GM23248 (cell line): Measurements from ENCODE around the gene PRRC1.

ENCODE experiments used
- EZH2 ChIP-seq: fragments of 200-600 bp; sonication (generic); IDR thresholded peaks from 2 replicates; pipeline ENCODE4 v1.6.1; 2018; ENCODE audit warnings: antibody characterized with exemption, mild to moderate bottlenecking; ENCODE audit not compliant: insufficient read depth, poor library complexity, severe bottlenecking
- EZH2phosphoT487 ChIP-seq: fragments of 200-600 bp; sonication (generic); IDR thresholded peaks from 2 replicates; pipeline ENCODE4 v1.6.1; 2018; ENCODE audit warnings: antibody characterized with exemption, moderate library complexity, mild to moderate bottlenecking, low read depth; ENCODE audit not compliant: insufficient read depth

DNA sequence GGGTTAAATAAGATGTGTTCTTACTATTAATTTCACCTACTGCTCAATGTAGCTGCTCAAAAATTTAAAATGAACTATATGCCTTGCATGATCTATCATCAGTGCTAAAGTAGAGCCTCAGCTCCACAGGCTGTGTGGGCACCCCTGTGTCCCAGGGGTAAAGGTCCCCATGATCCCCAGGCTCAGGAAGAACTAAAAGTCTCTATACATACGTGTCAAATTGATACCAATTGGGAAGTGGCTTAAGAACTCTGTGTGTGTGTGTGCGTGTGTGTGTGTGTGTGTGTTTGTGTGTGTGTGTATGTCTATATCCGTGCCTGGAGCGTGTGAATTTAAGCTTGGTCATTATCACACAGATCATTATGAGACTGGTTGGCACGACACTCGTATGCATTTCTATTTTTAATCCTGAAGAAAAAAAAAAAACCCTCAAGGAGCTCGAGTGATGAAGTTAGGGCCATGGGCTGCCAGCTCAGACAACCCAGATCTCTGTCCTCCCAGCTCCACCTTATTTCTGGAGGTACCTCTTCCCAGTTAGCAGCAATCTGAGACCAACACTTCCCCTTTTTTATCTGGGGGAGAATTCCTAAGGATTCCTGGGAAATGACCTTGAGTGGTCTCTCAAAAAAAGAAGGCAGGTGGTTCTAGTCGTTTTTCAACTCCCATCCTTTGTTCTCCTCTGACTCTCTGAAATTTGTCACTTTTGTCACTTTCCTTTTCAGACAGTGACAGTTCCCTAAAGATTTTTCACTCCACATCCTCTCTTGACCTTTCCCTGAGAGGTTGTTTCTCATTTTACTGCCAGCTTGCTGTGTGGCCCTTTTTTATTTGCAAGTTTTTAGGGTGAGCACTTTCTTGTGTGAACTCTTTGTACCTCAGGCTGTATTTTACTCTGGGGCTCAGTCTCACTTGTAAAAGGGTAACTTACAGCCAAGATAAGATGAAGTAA, 85.7 kb downstream of the PRRC1 start:
- TF ChIP-seq EZH2 = no peak
- no peak for TF ChIP-seq EZH2phosphoT487
